IMR-90 (cell line): ENCODE data around the gene ITGA3. TPM values are rescaled to one million over a fixed set of nuclear protein-coding genes. Genes with fewer than 3 reads are reported as not detected.

Experiments
- ATAC-seq: fragments of 200-7000 bp; cut with Tn5 transposase; 2 replicates; pipeline ENCODE4 v1.9.1; 2020; ENCODE audit warnings: low read depth, mild to moderate bottlenecking, moderate library complexity
- BruUV-seq: library from RNA; stranded (reverse); fragments of 400-500 nt; replicated peaks from 2 replicates; lab custom pipeline; 2021; lab: Mats Ljungman, UMichigan
- CTCF ChIA-PET: fragments of 300-600 bp; formaldehyde crosslinking; extraction: SDS; loops from one replicate; lab custom pipeline; 2021; ENCODE audit warnings: antibody characterized with exemption; lab: Yijun Ruan, JAX
- POLR2A ChIA-PET: fragments of 300-600 bp; sonication (Branson Sonifier 250); formaldehyde crosslinking; loops from one replicate; lab custom pipeline; 2022; ENCODE audit warnings: antibody characterized with exemption; ENCODE audit not compliant: unreplicated experiment; lab: Charles Lee
- DNase-seq: peaks from one replicate; pipeline ENCODE4 v3.0.0; 2013
- H2AFZ ChIP-seq: replicated peaks from 2 replicates; pipeline ENCODE3; 2013; ENCODE audit warnings: low read length, mild to moderate bottlenecking; ENCODE audit not compliant: poor library complexity
- H2AK5ac ChIP-seq: 2 replicates; pipeline ENCODE4 v1.6.1; 2013; ENCODE audit warnings: low read depth, low read length, inconsistent platforms
- H2AK9ac ChIP-seq: replicated peaks from 2 replicates; pipeline ENCODE3; 2013; ENCODE audit warnings: mild to moderate bottlenecking, low read depth, low read length, moderate library complexity; ENCODE audit not compliant: poor library complexity
- H2BK120ac ChIP-seq: 2 replicates; pipeline ENCODE4 v1.6.1; 2013; ENCODE audit warnings: low read depth, low read length, inconsistent platforms
- H2BK15ac ChIP-seq: 3 replicates; pipeline ENCODE4 v1.6.1; 2013; ENCODE audit warnings: low read depth, low read length, inconsistent platforms
- H2BK20ac ChIP-seq: 2 replicates; pipeline ENCODE4 v1.6.1; 2013; ENCODE audit warnings: low read depth, mild to moderate bottlenecking, inconsistent platforms, low read length, moderate library complexity
- H2BK5ac ChIP-seq: 2 replicates; pipeline ENCODE4 v1.6.1; 2013; ENCODE audit warnings: mild to moderate bottlenecking, low read depth, low read length, inconsistent platforms; ENCODE audit not compliant: poor library complexity, severe bottlenecking
- H3K14ac ChIP-seq: replicated peaks from 2 replicates; pipeline ENCODE4 v1.6.1; 2013; ENCODE audit warnings: low read depth, low read length, inconsistent platforms
- H3K18ac ChIP-seq: 2 replicates; pipeline ENCODE4 v1.6.1; 2013; ENCODE audit warnings: low read depth, low read length, control low read depth
- H3K23ac ChIP-seq: 2 replicates; pipeline ENCODE4 v1.6.1; 2013; ENCODE audit warnings: low read depth, low read length, inconsistent platforms
- H3K27ac ChIP-seq: 2 replicates; pipeline ENCODE4 v1.5.1; 2013; ENCODE audit warnings: mild to moderate bottlenecking, control low read depth, low read length; ENCODE audit not compliant: insufficient read depth
- H3K27me3 ChIP-seq: 2 replicates; pipeline ENCODE4 v1.6.1; 2013; ENCODE audit warnings: low read length; ENCODE audit not compliant: control insufficient read depth, insufficient read depth
- H3K36me3 ChIP-seq: 2 replicates; pipeline ENCODE4 v1.6.1; 2013; ENCODE audit warnings: low read length, mixed read lengths; ENCODE audit not compliant: control insufficient read depth, insufficient read depth
- H3K4ac ChIP-seq: 2 replicates; pipeline ENCODE4 v1.6.1; 2013; ENCODE audit warnings: low read depth, low read length, inconsistent platforms
- H3K4me1 ChIP-seq: 2 replicates; pipeline ENCODE4 v1.6.1; 2013; ENCODE audit warnings: low read length, mixed read lengths; ENCODE audit not compliant: control insufficient read depth, insufficient read depth
- H3K4me2 ChIP-seq: 2 replicates; pipeline ENCODE4 v1.6.1; 2013; ENCODE audit warnings: low read depth, mild to moderate bottlenecking, control low read depth, low read length, moderate library complexity
- H3K4me3 ChIP-seq: 2 replicates; pipeline ENCODE4 v1.5.1; 2013; ENCODE audit warnings: low read depth, mild to moderate bottlenecking, control low read depth, low read length, moderate library complexity; ENCODE audit not compliant: insufficient read depth
- H3K56ac ChIP-seq: 2 replicates; pipeline ENCODE4 v1.6.1; 2013; ENCODE audit warnings: low read length, inconsistent platforms; ENCODE audit not compliant: insufficient read depth; ENCODE audit errors: extremely low read depth
- H3K79me1 ChIP-seq, 2 experiments: 2 replicates each; pipeline ENCODE4 v1.6.1; 2013; ENCODE audit warnings: low read length in 2 of 2, inconsistent platforms in 1 of 2, low read depth in 1 of 2
- H3K9ac ChIP-seq: 2 replicates; pipeline ENCODE4 v1.6.1; 2013; ENCODE audit warnings: low read depth, low read length, control low read depth
- H3K9me1 ChIP-seq: 2 replicates; pipeline ENCODE4 v1.6.1; 2013; ENCODE audit warnings: low read length, inconsistent platforms; ENCODE audit not compliant: insufficient read depth
- H3K9me3 ChIP-seq: 2 replicates; pipeline ENCODE4 v1.6.1; 2013; ENCODE audit warnings: low read length; ENCODE audit not compliant: control insufficient read depth, insufficient read depth
- H4K20me1 ChIP-seq: 2 replicates; pipeline ENCODE4 v1.6.1; 2013; ENCODE audit warnings: low read length, inconsistent platforms; ENCODE audit not compliant: insufficient read depth
- H4K5ac ChIP-seq: 2 replicates; pipeline ENCODE4 v1.6.1; 2013; ENCODE audit warnings: mild to moderate bottlenecking, low read depth, low read length, control low read depth
- H4K8ac ChIP-seq, 2 experiments: 2 replicates each; pipeline ENCODE4 v1.6.1; 2013; ENCODE audit warnings: low read depth in 2 of 2, low read length in 2 of 2, control low read depth in 1 of 2, inconsistent platforms in 1 of 2
- H4K91ac ChIP-seq: 2 replicates; pipeline ENCODE4 v1.6.1; 2013; ENCODE audit warnings: low read depth, low read length, inconsistent platforms; ENCODE audit not compliant: insufficient read depth
- BHLHE40 ChIP-seq: fragments of 150-350 bp; IDR thresholded peaks from 2 replicates; pipeline ENCODE4 v1.6.1; 2016; ENCODE audit warnings: mild to moderate bottlenecking, low read depth, low read length
- CEBPB ChIP-seq: IDR thresholded peaks from 2 replicates; pipeline ENCODE4 v1.6.1; 2012; ENCODE audit warnings: low read depth, low read length, improper control_type of control experiment
- FOS ChIP-seq: fragments of 150-350 bp; IDR thresholded peaks from 2 replicates; pipeline ENCODE4 v1.6.1; 2016; ENCODE audit warnings: low read depth, low read length
- MXI1 ChIP-seq: IDR thresholded peaks from 2 replicates; pipeline ENCODE4 v1.6.1; 2012; ENCODE audit warnings: low read depth, mild to moderate bottlenecking, low read length, moderate library complexity, borderline replicate concordance
- NFE2L2 ChIP-seq: fragments of 150-350 bp; IDR thresholded peaks from 2 replicates; pipeline ENCODE4 v1.6.1; 2016; ENCODE audit warnings: low read depth, mild to moderate bottlenecking, low read length
- RAD21 ChIP-seq: IDR thresholded peaks from 2 replicates; pipeline ENCODE4 v1.6.1; 2012; ENCODE audit warnings: low read length, improper control_type of control experiment
- USF2 ChIP-seq: fragments of 150-350 bp; IDR thresholded peaks from 2 replicates; pipeline ENCODE4 v1.6.1; 2017; ENCODE audit warnings: mild to moderate bottlenecking, antibody characterized with exemption, low read length, low read depth
- WGBS, 2 experiments: methylation state at CpG; one replicate each; pipeline versions ENCODE4 v1.1.5 to v1.1.7; 2013; ENCODE audit warnings: missing lambda C conversion rate in 2 of 2; ENCODE audit not compliant: insufficient read length in 1 of 2; ENCODE audit errors: extremely low coverage in 2 of 2; 5-methylcytosine and 5-hydroxymethylcytosine counted together
- dilution Hi-C: fragments of 300-500 bp; cut with HindIII; formaldehyde crosslinking; loops from one replicate; pipeline ENCODE4 v1.14.3; 2018; ENCODE audit warnings: low sequenced_read_pairs; ENCODE audit not compliant: unreplicated experiment
- in situ Hi-C: fragments of 300-500 bp; cut with MboI; formaldehyde crosslinking; loops from 3 replicates; pipeline ENCODE4 v1.14.3; 2019; ENCODE audit warnings: low sequenced_read_pairs, inconsistent platforms, mixed read lengths
- intact Hi-C: fragments of 100-400 bp; cut with micrococcal nuclease; formaldehyde crosslinking; loops from 2 replicates; pipeline ENCODE4 v1.10.0; 2022
- polyA plus RNA-seq, 3 experiments: library from polyadenylated mRNA; depleted of rRNA; stranded (reverse); fragments of >200 nt; gene quantifications; 2 replicates each; pipeline ENCODE4 v1.2.3, GENCODE V29; 2012; ENCODE audit warnings: low replicate concordance in 1 of 3
- total RNA-seq: library from RNA; depleted of rRNA; stranded (reverse); fragments of >200 nt; gene quantifications from 2 replicates; pipeline ENCODE4 v1.2.3, GENCODE V29; 2012
- TF ChIP-seq, protein P1 (sequence below): conservative IDR thresholded peaks from 2 replicates; pipeline ENCODE4 v1.5.1; 2012; ENCODE audit warnings: mild to moderate bottlenecking, low read depth, low read length, improper control_type of control experiment

Gene ITGA3
- total and polyA plus RNA-seq, 2 of the 4 experiments (the other 2 are of a cell fraction) = 78.0 to 202 TPM

DNA sequence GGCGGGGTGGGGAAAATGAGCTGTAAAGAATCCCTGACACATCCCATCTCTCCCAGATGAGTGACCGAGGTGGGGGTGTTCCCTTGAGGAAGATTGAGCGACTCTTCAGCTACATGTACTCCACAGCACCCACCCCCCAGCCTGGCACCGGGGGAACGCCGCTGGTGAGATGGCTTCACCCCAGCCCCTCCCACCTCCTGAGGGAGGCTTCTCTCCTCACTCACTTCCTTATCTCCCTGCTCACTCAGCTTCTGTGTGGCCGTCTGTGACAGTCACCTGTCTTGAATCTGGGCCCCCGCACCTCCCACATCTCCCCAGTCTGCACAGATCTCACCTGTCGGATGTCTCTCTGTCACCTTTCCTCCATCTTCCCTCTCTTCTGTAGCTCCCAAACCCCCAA lies 52.6 kb downstream of the ITGA3 start:
- Histone ChIP-seq H2BK5ac (no peak overlapping the region), H2AFZ (peak overlapping the region; percentile 37), H2BK20ac (no peak overlapping the region), H3K56ac (no peak overlapping the region), H3K36me3 (peaks cover 30% of the 10 kb centered on the region; the same call in 1 of the 2 replicates), H4K91ac (no peak overlapping the region), H3K9ac (no peak overlapping the region), H3K9me1 (peaks cover 6% of the 10 kb centered on the region), H3K9me3 (no peaks in the 10 kb centered on the region), H4K5ac (no peak overlapping the region), H3K27me3 (no peaks in the 10 kb centered on the region), H2AK9ac (peak overlapping the region; percentile 34), H4K8ac (no peak overlapping the region), H3K4me3 (no peak overlapping the region), H2BK120ac (no peak overlapping the region), H3K14ac (no peak overlapping the region), H2BK15ac (no peak overlapping the region), H3K23ac (no peak overlapping the region), H3K4ac (no peak overlapping the region), H3K18ac (no peak overlapping the region), H3K4me2 (no peak overlapping the region), H3K27ac (no peak overlapping the region), H3K79me1 (no peaks in the 10 kb centered on the region), H2AK5ac (no peak overlapping the region), H3K4me1 (peaks cover 3% of the 10 kb centered on the region), H4K20me1 (no peaks in the 10 kb centered on the region)
- no TSS peak for BruUV-seq
- intact Hi-C loops = no loop called here
- no peak for TF ChIP-seq FOS
- no peak for TF ChIP-seq CEBPB
- TF ChIP-seq, protein P1, sequence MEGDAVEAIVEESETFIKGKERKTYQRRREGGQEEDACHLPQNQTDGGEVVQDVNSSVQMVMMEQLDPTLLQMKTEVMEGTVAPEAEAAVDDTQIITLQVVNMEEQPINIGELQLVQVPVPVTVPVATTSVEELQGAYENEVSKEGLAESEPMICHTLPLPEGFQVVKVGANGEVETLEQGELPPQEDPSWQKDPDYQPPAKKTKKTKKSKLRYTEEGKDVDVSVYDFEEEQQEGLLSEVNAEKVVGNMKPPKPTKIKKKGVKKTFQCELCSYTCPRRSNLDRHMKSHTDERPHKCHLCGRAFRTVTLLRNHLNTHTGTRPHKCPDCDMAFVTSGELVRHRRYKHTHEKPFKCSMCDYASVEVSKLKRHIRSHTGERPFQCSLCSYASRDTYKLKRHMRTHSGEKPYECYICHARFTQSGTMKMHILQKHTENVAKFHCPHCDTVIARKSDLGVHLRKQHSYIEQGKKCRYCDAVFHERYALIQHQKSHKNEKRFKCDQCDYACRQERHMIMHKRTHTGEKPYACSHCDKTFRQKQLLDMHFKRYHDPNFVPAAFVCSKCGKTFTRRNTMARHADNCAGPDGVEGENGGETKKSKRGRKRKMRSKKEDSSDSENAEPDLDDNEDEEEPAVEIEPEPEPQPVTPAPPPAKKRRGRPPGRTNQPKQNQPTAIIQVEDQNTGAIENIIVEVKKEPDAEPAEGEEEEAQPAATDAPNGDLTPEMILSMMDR = no peak
- no peak for TF ChIP-seq NFE2L2
- no peak for TF ChIP-seq BHLHE40
- TF ChIP-seq USF2 = no peak
- no peak for TF ChIP-seq MXI1
- TF ChIP-seq RAD21 = no peak
- ChIA-PET CTCF (interaction anchor here (1.2 to 2.1 kb wide), 2 partner anchors 8 to 14 kb away, joined by 3 to 7 read pairs; no protein-coding TSS in a partner anchor), POLR2A (interaction anchor here (0.7 kb wide), 1 partner anchor 8 kb away, joined by 4 read pairs; no protein-coding TSS in a partner anchor)
- DNase-seq = no peak
- no peak for ATAC-seq
- 75% methylated on average over 4 of the region's 9 CpGs; no CpG with 5 or more reads in 1 of the 2 experiments for WGBS, 2 experiments
- in situ Hi-C loops = no loop called here
- dilution Hi-C loops = no loop called here
